NCI-H2081 treated with DMSO at 0.1 percent for 48 hours (cell line): ENCODE data around the gene PUS1.

Experiments used
- DNase-seq: peaks from one replicate; lab custom pipeline; 2025; lab: John Stamatoyannopoulos, UW

The PUS1 gene

GRCh38 chr12:131991816-131992430, 62.8 kb downstream of the PUS1 start:
- no peak for DNase-seq

DNA sequence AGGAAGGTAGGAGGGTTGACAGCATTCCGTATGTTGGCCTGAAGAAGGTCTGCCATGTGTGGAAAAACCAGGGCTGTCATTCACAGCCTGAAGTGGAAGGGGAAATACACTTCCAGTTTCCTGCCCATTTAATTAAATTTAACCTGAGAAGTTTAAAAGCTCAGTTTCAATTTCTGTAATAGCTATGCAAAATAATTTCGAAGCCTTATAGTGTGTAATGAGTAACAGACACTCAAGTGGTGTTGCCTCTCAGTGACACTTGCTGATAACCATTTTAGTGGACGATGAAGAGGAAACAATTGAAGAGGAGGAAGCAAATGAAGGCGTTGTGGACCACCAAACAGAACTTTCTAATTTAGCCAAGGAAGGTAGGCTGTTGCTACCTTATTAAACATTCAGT, 65.5 kb downstream of the PUS1 start:
- DNase-seq: no peak
